CD4-positive, alpha-beta memory T cell (primary cell): Measurements from ENCODE around the gene RPL23. TPM values are rescaled to one million over a fixed set of nuclear protein-coding genes. Genes with fewer than 3 reads are reported as not detected.

Experiments used
- CTCF ChIA-PET: fragments of 350-600 bp; sonication (Branson Sonifier 250); formaldehyde crosslinking; loops from one replicate; lab custom pipeline; 2021; ENCODE audit warnings: inconsistent platforms; ENCODE audit not compliant: partially characterized antibody; lab: Charles Lee
- POLR2A ChIA-PET: fragments of 350-600 bp; sonication (Branson Sonifier 250); formaldehyde crosslinking; loops from one replicate; lab custom pipeline; 2021; ENCODE audit not compliant: partially characterized antibody; lab: Charles Lee
- DNase-seq, 5 donors: peaks; one replicate each; pipeline versions ENCODE4 v3.0.0 to v3.0.0-alpha.2; 2020 to 2022; ENCODE audit warnings: mixed read lengths in 1 of 5
- H3K27ac ChIP-seq: one replicate; pipeline ENCODE4 v1.7.0; 2013; ENCODE audit warnings: low read depth, low read length
- H3K27me3 ChIP-seq: 2 replicates; pipeline ENCODE4 v1.7.0; 2013; ENCODE audit warnings: mild to moderate bottlenecking, low read length, moderate library complexity; ENCODE audit not compliant: insufficient read depth
- H3K36me3 ChIP-seq: 2 replicates; pipeline ENCODE4 v1.7.0; 2013; ENCODE audit warnings: mild to moderate bottlenecking, low read length, moderate library complexity; ENCODE audit not compliant: insufficient read depth
- H3K4me1 ChIP-seq: 2 replicates; pipeline ENCODE4 v1.7.0; 2013; ENCODE audit warnings: mild to moderate bottlenecking, low read length, moderate library complexity; ENCODE audit not compliant: insufficient read depth
- H3K4me3 ChIP-seq, 2 donors: one replicate each; pipeline ENCODE4 v1.7.0; 2013; ENCODE audit warnings: low read length in 2 of 2, mild to moderate bottlenecking in 1 of 2
- H3K9me3 ChIP-seq, 2 donors: one replicate each; pipeline ENCODE4 v1.7.0; 2013; ENCODE audit warnings: low read length in 2 of 2, control low read depth in 1 of 2; ENCODE audit not compliant: control insufficient read depth in 1 of 2
- H3K27ac Mint-ChIP-seq, 7 donors: one replicate each; pipeline ENCODE4 v1.8.0; 2020 to 2021; ENCODE audit warnings: mixed read lengths in 7 of 7, mild to moderate bottlenecking in 6 of 7, inconsistent platforms in 3 of 7, moderate library complexity in 3 of 7
- H3K27me3 Mint-ChIP-seq, 2 donors: one replicate each; pipeline ENCODE4 v1.8.0; 2020 to 2021; ENCODE audit warnings: mixed read lengths in 2 of 2
- H3K36me3 Mint-ChIP-seq, 2 donors: one replicate each; pipeline ENCODE4 v1.8.0; 2020 to 2021; ENCODE audit warnings: mixed read lengths in 2 of 2, inconsistent platforms in 1 of 2, mild to moderate bottlenecking in 1 of 2
- H3K4me1 Mint-ChIP-seq, 4 donors: one replicate each; pipeline ENCODE4 v1.8.0; 2020 to 2021; ENCODE audit warnings: mixed read lengths in 4 of 4, mild to moderate bottlenecking in 1 of 4
- H3K4me3 Mint-ChIP-seq, 8 donors: one replicate each; pipeline ENCODE4 v1.8.0; 2020 to 2021; ENCODE audit warnings: mixed read lengths in 8 of 8, mild to moderate bottlenecking in 7 of 8, moderate library complexity in 6 of 8, inconsistent platforms in 3 of 8
- H3K9me3 Mint-ChIP-seq, 8 donors: one replicate each; pipeline ENCODE4 v1.8.0; 2020 to 2021; ENCODE audit warnings: mixed read lengths in 8 of 8, mild to moderate bottlenecking in 5 of 8, inconsistent platforms in 3 of 8, moderate library complexity in 1 of 8
- intact Hi-C: fragments of 100-400 bp; cut with micrococcal nuclease; formaldehyde crosslinking; loops from one replicate; pipeline ENCODE4 v1.15.1; 2023
- polyA plus RNA-seq, 2 donors: library from polyadenylated mRNA; unstranded; fragments of 300-500 nt; fragmentation: Illumina TruSeq; gene quantifications; one replicate each; pipeline ENCODE4 v1.2.3, GENCODE V29; 2021
- total RNA-seq, 2 experiments: library from RNA; stranded (reverse); gene quantifications; one replicate each; pipeline ENCODE4 v1.2.3, GENCODE V29; 2021

Gene RPL23
- total and polyA plus RNA-seq, 4 experiments from 2014 or later, result 728 to 1,572 (median 1,413) TPM

DNA sequence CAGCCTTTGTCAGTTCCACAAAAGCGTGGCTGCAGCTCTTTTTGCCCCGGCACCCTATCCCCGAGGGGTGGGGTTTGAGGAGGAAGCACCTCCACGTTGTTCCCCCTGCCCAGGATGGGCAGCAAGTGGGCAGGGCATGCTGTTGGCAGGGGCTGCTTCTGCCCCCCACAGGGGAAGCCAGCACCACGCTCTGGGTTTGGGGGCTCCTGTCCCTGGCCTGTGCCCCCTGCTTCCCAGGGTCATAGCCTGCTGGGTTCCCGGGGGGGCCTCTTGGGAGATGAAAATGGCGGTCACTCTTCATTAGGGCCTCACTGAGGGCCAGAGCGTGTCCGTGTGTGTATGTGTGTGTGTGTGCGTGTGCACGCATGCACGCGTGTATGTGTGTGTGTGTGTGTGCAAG is 39.1 kb upstream of the RPL23 start:
- H3K36me3 Mint-ChIP-seq, result peaks cover 21 to 48% of the 10 kb centered on the region in 2 donors
- no peaks in the 10 kb centered on the region for H3K27me3 Mint-ChIP-seq
- peak overlapping the region; percentile 50 for H3K27ac ChIP-seq
- no peak overlapping the region for H3K4me3 ChIP-seq
- no peaks in the 10 kb centered on the region for H3K27me3 ChIP-seq
- ChIA-PET POLR2A (interaction anchor here (1.3 to 7.0 kb wide), 6 partner anchors 9 to 39 kb away, joined by 4 to 63 read pairs (median 14); partner anchors contain the start of genes LASP1 and RPL23), CTCF (interaction anchor here (1.2 to 1.5 kb wide), 2 partner anchors 23 to 32 kb away, joined by 3 to 6 read pairs; partner anchors contain the start of gene LASP1)
- peaks cover 42% of the 10 kb centered on the region for H3K36me3 ChIP-seq
- no peak for DNase-seq
- H3K9me3 Mint-ChIP-seq, result no peaks in the 10 kb centered on the region
- H3K4me3 Mint-ChIP-seq, result peak overlapping the region in 3 of 8 donors; percentile 20 to 61 (median 52)
- H3K4me1 Mint-ChIP-seq, result peaks cover 50 to 91% (median 73%) of the 10 kb centered on the region in 4 donors
- peak overlapping the region; percentile 60 to 91 (median 89) for H3K27ac Mint-ChIP-seq
- H3K9me3 ChIP-seq, result no peaks in the 10 kb centered on the region
- intact Hi-C loops, result no loop called here
- H3K4me1 ChIP-seq, result peaks cover 94% of the 10 kb centered on the region

DNA sequence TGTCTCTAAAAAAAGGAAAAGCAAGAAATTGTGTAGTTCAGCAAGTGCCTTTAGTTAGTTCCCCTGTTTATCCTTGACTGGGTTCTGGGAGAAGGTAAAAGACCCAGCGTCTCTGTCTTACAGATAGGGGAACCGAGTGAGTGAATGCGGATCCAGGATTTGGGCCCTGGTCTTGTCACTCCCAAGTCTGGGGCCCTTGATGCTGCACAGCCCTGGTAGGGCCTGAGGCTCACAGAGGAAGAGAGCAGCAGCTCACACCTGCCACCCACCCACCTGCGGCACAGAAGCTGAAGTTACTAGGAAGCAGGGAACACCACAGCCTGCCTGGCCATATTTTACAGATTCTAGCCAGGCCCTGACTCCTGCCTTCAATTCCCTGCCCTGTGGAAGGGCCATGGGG is 38.6 kb upstream of the RPL23 start:
- H3K9me3 Mint-ChIP-seq, result no peaks in the 10 kb centered on the region
- peak overlapping the region in 6 of 8 donors; percentile 6 to 81 (median 66) for H3K4me3 Mint-ChIP-seq
- peaks cover 47% of the 10 kb centered on the region for H3K36me3 ChIP-seq
- no peak for DNase-seq
- H3K9me3 ChIP-seq, result no peaks in the 10 kb centered on the region
- peaks cover 21 to 49% of the 10 kb centered on the region in 2 donors for H3K36me3 Mint-ChIP-seq
- peak overlapping the region; percentile 50 for H3K27ac ChIP-seq
- peaks cover 47 to 88% (median 70%) of the 10 kb centered on the region in 4 donors for H3K4me1 Mint-ChIP-seq
- H3K27ac Mint-ChIP-seq, result peak overlapping the region; percentile 88 to 95 (median 91)
- POLR2A ChIA-PET, result interaction anchor here (1.0 to 7.0 kb wide), 5 partner anchors 11 to 23 kb away, joined by 3 to 63 read pairs (median 4); partner anchors contain the start of gene LASP1
- CTCF ChIA-PET, result interaction anchor here (1.2 to 1.5 kb wide), 2 partner anchors 22 to 33 kb away, joined by 3 to 6 read pairs; partner anchors contain the start of gene LASP1
- no peaks in the 10 kb centered on the region for H3K27me3 Mint-ChIP-seq
- H3K4me3 ChIP-seq, result no peak overlapping the region
- intact Hi-C loops, result no loop called here
- H3K4me1 ChIP-seq, result peaks cover 94% of the 10 kb centered on the region
- H3K27me3 ChIP-seq, result no peaks in the 10 kb centered on the region

DNA sequence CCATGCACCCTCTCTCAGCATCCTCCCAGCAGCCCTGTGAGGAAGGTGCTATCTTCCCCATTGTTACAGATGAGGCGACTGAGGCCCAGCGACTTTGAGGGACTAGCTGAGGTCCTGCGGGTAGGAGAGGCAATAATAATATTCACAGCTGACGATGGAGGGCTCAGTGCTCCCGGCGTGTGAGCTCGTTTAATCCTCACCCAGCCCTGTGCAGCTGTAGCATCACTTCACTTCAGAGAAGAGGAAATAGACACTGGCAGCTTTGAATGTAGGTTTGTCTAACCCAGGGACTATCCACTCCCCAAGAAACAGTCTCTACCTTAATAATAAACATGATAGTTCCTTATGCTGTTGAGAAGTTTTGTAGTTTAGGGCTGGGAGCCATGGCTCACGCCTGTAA is 37.9 kb upstream of the RPL23 start:
- Histone ChIP-seq H3K27ac (peak overlapping the region; percentile 50), H3K36me3 (peaks cover 43% of the 10 kb centered on the region), H3K27me3 (no peaks in the 10 kb centered on the region), H3K9me3 (no peaks in the 10 kb centered on the region), H3K4me1 (peaks cover 94% of the 10 kb centered on the region), H3K4me3 (no peak overlapping the region)
- Mint-ChIP-seq H3K4me3 (peak overlapping the region in 7 of 8 donors; percentile 22 to 81 (median 64)), H3K9me3 (no peaks in the 10 kb centered on the region), H3K36me3 (peaks cover 21 to 50% of the 10 kb centered on the region in 2 donors), H3K27ac (peak overlapping the region; percentile 88 to 95 (median 91)), H3K27me3 (no peaks in the 10 kb centered on the region), H3K4me1 (peaks cover 50 to 87% (median 70%) of the 10 kb centered on the region in 4 donors)
- intact Hi-C loops, result loop anchor here (2.0 kb wide), 1 partner anchor 21 kb away; the partner anchor contains the start of gene LASP1
- ChIA-PET POLR2A (interaction anchor here (0.5 to 7.0 kb wide), 7 partner anchors 11 to 38 kb away, joined by 3 to 63 read pairs (median 4); partner anchors contain the start of genes LASP1 and RPL23), CTCF (interaction anchor here (0.6 to 1.5 kb wide), 3 partner anchors 22 to 44 kb away, joined by 3 to 6 read pairs (median 3); partner anchors contain the start of gene LASP1)
- DNase-seq, result no peak

DNA sequence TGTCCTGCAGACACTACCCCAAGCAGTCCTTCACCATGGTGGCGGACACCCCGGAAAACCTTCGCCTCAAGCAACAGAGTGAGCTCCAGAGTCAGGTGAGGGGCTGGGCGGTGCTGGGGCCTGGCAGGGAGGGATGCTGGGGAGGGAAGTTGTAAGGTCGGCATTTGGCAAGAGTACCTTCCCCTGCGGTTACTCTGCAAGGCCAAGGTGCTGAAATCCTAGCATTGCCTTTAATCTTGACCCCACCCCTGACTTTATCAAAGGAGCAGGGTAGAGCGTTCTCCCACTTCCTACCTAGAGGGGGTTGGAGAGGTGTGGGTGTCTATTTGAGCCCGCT is 36.9 kb upstream of the RPL23 start:
- no peaks in the 10 kb centered on the region for H3K9me3 Mint-ChIP-seq
- peak overlapping the region; percentile 50 for H3K27ac ChIP-seq
- H3K4me1 Mint-ChIP-seq, result peaks cover 53 to 89% (median 73%) of the 10 kb centered on the region in 4 donors
- no peaks in the 10 kb centered on the region for H3K27me3 ChIP-seq
- H3K27ac Mint-ChIP-seq, result peak overlapping the region; percentile 84 to 95 (median 91)
- no peaks in the 10 kb centered on the region for H3K9me3 ChIP-seq
- peaks cover 23 to 52% of the 10 kb centered on the region in 2 donors for H3K36me3 Mint-ChIP-seq
- no peaks in the 10 kb centered on the region for H3K27me3 Mint-ChIP-seq
- peak in 2 of 5 donors; percentile 36 to 38 for DNase-seq
- peaks cover 36% of the 10 kb centered on the region for H3K36me3 ChIP-seq
- ChIA-PET CTCF (interaction anchor here (1.7 kb wide), 1 partner anchor 17 kb away, joined by 5 read pairs; no protein-coding TSS in a partner anchor), POLR2A (interaction anchor here (1.5 to 7.0 kb wide), 5 partner anchors 8 to 37 kb away, joined by 4 to 63 read pairs (median 8); partner anchors contain the start of genes LASP1 and RPL23)
- H3K4me1 ChIP-seq, result peaks cover 94% of the 10 kb centered on the region
- peak overlapping the region in 7 of 8 donors; percentile 55 to 76 (median 69) for H3K4me3 Mint-ChIP-seq
- intact Hi-C loops, result loop anchor here (2.0 kb wide), 1 partner anchor 20 kb away; the partner anchor contains the start of gene LASP1
- peak overlapping the region in 1 of 2 donors; percentile 17 for H3K4me3 ChIP-seq

DNA sequence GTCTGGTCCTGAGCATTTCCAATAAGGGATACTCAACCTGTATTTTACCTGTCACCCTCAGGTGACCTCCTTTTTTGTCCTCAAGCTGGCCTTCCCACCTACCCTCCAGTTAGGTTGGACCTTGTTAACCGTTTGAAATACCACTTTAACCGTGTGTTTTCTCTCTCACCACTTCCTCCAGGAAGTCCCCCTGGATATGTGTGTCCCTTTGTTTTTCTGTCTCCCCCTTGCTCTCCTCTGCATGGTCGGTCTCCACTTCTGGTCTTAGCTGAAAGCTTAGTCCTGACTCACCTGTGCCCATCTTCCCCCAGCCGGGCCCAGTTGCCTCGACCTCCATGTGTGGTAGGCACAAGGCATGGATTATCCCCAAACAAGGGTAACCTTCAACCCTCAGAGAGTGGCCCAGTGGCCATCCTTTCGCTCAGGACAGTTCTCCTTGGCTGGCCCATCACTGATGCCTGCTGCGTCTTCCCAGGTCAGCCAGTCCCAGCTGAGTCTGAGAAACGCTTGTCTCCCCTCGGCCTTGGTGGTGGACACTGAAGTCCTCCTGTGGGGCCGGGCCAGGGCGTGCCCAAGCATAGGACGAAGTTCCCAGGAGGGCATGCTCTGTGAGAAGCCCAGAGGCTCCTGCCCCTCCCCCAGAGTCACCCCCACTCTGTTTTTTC is 36.4 kb upstream of the RPL23 start:
- Mint-ChIP-seq H3K4me3 (peak overlapping the region in 7 of 8 donors; percentile 55 to 76 (median 69)), H3K9me3 (no peaks in the 10 kb centered on the region), H3K36me3 (peaks cover 23 to 54% of the 10 kb centered on the region in 2 donors), H3K27ac (peak overlapping the region; percentile 84 to 95 (median 91)), H3K27me3 (no peaks in the 10 kb centered on the region), H3K4me1 (peaks cover 56 to 93% (median 78%) of the 10 kb centered on the region in 4 donors)
- ChIA-PET POLR2A (interaction anchor here (1.5 to 7.0 kb wide), 5 partner anchors 9 to 36 kb away, joined by 4 to 63 read pairs (median 8); partner anchors contain the start of genes LASP1 and RPL23), CTCF (interaction anchor here (1.7 kb wide), 1 partner anchor 16 kb away, joined by 5 read pairs; no protein-coding TSS in a partner anchor)
- H3K27ac ChIP-seq, result peak overlapping the region; percentile 50
- H3K36me3 ChIP-seq, result peaks cover 34% of the 10 kb centered on the region
- no peak for DNase-seq
- no peaks in the 10 kb centered on the region for H3K27me3 ChIP-seq
- intact Hi-C loops, result loop anchor here (2.0 kb wide), 1 partner anchor 19 kb away; the partner anchor contains the start of gene LASP1
- peak overlapping the region in 1 of 2 donors; percentile 17 for H3K4me3 ChIP-seq
- H3K9me3 ChIP-seq, result no peaks in the 10 kb centered on the region
- peaks cover 96% of the 10 kb centered on the region for H3K4me1 ChIP-seq

DNA sequence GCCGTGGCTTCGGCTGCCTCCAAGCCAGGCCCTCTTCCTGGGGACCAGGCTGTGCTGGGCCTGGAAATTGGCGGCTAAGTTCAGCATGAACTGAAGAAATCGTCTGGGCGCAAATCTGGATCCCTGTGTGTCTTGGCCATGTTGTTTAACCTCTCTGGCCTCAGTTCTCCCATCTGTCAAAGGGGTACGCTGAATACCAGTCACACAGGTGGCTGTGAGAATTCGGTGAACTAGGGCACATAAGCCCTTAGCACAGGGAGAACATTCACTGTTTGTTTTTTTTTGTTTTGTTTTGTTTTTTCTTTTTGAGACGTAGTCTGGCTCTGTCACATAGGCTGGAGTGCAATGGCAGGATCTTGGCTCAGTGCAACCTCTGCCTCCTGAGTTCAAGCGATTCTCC is 35.3 kb upstream of the RPL23 start:
- H3K27ac Mint-ChIP-seq, result peak overlapping the region in 5 of 7 donors; percentile 47 to 81 (median 74)
- no peak overlapping the region for H3K27ac ChIP-seq
- peak overlapping the region in 2 of 8 donors; percentile 26 to 68 for H3K4me3 Mint-ChIP-seq
- H3K36me3 ChIP-seq, result peaks cover 34% of the 10 kb centered on the region
- no peaks in the 10 kb centered on the region for H3K27me3 Mint-ChIP-seq
- POLR2A ChIA-PET, result interaction anchor here (1.5 to 7.0 kb wide), 4 partner anchors 10 to 35 kb away, joined by 4 to 63 read pairs (median 6); partner anchors contain the start of genes LASP1 and RPL23
- no peak for DNase-seq
- CTCF ChIA-PET, result no interaction called here
- H3K9me3 ChIP-seq, result no peaks in the 10 kb centered on the region
- no peak overlapping the region for H3K4me3 ChIP-seq
- no peaks in the 10 kb centered on the region for H3K9me3 Mint-ChIP-seq
- intact Hi-C loops, result no loop called here
- no peaks in the 10 kb centered on the region for H3K27me3 ChIP-seq
- peaks cover 54 to 93% (median 78%) of the 10 kb centered on the region in 4 donors for H3K4me1 Mint-ChIP-seq
- H3K4me1 ChIP-seq, result peaks cover 99% of the 10 kb centered on the region
- H3K36me3 Mint-ChIP-seq, result peaks cover 26 to 49% of the 10 kb centered on the region in 2 donors
